SKM-1 (cell line): ENCODE data around the gene CRB1.

Source experiments
- DNase-seq: peaks from one replicate; lab custom pipeline; 2025; ENCODE audit not compliant: unreplicated experiment; lab: John Stamatoyannopoulos, UW

CRB1 gene

DNA sequence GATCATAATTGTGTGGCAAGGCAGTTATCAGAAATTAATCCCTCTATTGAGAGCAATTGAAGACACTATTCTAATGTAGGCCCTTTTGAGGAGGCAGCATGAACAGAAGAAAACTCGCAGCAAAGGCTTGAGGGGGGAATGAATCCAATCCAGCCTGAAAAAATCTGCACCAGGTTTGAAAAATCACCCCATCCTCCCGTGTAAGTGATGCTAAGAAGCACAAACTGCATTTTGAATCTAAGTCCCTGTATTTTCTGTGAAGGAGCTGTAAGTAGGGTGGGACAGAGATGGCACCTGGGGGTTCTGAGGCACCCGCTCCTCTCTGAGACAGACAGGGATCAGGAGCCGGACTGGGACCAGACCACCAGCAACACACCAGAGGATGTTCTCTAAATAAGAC is at the start of gene CRB1:
TSS of gene CRB1 (plus strand) at position 241 of the 400 bp plus-strand sequence. CDS start 161 bp downstream, outside the sequence.
- DNase-seq: no peak

DNA sequence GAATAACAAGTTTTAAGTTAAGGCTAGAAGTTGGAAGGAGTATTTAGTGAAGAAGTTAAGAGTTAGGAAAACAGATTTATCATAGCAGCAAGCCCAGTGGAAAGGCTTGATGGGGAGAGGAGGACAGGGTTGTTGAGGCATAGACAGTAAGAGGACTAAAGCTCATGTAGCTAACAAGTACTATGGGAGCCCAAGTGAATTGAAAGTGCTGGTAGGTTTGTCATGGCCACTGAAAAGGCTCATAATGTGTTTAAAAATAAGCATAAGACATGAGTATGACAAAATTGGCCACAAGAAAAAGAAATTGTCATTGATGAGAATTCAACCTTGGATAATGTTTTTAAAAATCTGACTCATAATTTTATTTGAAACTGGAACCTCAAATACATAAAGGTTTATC is 49.2 kb upstream of the CRB1 start:
- DNase-seq: no peak

DNA sequence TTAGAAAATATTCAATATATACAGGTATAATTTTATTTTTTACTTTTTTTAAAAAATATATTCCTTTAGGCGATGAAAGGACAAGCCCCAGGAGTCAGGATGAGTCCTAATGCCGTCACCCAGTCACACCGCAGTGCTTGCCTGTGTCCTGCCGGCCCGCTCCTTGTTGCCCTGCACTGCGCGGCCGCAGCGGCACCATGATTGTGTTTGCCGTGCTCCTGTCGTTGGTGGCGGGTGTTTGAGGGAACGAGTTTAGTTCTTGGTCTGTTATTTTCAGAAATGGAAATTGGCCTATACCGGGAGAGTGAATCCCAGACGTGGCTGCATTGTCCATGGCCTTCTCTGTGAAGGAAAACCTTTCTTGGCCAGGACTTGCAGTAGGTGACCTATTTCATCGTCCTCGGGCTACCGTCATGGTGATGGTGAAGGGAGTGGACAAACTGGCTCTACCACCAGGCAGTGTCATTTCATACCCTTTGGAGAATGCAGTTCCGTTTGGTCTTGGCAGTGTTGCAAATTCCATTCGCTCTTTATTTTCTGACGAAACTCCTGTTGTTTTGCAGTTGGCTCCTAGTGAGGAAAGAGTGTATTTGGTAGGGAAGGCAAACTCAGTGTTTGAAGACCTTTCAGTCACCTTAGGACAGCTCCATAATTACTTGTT is 45.9 kb upstream of the CRB1 start:
- DNase-seq: no peak

DNA sequence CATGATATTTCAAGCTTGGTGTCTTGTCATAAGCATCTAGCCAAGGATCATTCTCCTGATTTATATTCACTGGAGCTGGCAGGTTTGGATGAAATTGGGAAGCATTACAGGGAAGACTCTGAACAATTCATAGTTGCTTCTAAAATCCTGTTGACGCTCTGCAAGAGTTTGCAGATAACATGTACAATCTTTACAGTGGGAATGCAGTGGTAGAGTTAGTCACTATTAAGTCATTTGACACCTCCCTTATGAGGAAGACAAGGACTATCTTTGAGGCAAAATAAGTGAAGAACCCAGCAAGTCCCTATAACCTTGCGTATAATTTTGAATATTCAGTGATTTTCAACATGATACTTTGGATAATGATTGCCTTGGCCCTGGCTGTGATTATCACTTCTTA is 45.3 kb upstream of the CRB1 start:
- no peak for DNase-seq

DNA sequence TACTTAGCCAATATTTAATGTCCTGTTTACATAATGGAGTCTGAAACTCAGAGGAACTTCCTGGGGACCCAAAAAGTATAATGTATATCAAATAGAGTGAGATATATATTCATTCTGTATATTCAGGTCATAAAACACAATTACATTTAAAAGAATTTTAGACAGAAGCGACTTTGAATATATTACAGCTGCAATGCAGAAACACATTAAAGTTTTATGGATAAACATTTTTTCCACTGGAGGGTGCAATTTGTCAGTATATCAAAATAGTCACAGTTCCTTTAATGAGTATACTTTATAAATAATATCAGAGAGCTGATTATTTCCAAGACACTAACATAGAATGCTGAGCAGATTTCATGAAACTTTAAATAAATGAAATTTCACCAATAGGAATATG is 43.9 kb upstream of the CRB1 start:
- DNase-seq: no peak

DNA sequence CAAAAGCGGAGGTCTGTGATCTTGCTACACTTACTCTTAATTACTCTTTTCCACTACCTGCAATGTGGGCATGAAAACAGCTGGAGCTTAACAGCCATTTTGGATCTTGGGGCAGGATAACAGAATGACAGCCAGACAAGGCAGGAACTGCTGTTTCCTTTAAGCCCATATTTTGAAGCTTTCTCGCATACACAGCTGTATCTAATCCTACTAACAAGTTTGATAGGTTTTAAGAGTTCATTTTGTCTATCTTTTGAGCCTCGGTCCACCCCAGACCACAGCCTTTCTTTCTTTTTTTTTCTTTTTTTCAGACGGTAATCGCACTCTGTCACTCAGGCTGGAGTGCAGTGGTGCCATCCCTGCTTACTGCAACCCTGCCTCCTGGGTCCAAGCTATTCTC is 42.4 kb upstream of the CRB1 start:
- no peak for DNase-seq

DNA sequence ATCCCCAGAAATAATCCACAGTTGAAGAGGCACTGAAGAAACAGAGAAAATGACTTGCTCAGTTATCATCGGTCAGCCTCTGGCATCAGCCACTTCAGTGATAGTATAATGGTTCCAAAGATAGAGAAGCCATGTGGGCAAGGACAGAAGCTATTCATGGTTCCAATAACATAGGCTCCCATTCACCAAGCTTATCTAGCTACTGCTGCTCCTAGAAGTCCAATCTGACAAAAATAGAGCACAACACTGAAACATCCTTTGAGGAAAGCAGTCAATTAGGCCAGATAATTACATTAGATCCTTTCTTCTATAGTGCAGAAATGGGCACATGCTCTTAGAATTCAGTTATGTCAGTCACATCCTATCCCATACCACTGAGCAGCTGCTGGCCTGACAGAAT is 33.5 kb upstream of the CRB1 start:
- no peak for DNase-seq

DNA sequence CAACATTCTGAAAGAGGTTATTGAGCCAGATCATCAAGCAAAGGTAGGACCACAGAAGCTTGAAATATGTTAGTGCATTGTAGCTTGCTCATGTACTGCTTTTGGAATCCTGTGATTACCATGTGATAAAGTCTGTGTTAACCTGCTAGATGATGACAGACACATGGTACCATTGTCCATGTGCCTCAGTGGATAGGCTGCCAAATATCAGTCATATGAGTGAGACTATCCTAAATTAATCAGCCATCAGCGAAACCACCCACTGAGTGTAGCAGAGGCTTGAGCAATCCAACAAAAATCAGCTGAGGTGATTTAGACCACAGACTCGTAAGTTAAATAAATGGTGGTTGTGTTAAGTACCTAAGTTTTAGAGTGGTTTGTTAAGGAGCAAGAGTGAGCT is 32.7 kb upstream of the CRB1 start:
- DNase-seq: no peak

DNA sequence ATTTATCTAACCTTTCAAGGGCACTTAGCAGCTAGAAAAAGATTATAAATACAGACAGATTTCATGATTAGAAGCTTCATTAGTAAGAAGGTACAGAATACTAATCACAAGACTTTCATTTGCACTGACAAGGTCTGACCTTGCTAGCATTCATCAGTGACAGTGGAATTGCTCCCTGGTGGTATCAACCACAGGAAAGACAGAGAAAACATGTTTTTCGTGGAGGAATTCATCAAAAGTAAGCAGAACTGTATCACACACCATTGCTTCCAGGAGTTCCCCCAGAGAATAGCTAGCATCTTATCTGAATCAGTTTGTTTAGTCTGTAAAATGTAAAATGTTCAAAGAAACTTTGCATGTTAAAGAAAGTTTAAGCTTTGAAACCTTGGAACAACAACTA is 20.6 kb upstream of the CRB1 start:
- no peak for DNase-seq

DNA sequence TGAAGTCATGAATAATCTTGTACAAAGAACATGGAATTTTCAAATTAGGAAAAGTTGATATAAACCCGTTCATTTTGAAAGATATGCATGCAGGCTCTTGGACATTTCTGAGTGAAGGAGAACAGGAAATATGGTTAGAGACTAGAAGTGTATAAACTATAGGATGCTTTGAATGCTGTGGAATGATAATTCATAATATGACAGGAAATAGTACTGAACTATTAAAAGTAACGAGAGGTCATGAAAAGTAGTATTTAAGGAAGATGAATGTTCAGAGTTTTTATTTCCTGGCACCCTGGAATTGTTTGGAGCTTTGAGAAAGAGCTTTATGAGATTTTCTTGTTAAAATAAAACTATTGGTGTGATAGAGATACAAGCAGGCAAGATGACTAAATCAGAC is 18.7 kb upstream of the CRB1 start:
- DNase-seq: no peak

DNA sequence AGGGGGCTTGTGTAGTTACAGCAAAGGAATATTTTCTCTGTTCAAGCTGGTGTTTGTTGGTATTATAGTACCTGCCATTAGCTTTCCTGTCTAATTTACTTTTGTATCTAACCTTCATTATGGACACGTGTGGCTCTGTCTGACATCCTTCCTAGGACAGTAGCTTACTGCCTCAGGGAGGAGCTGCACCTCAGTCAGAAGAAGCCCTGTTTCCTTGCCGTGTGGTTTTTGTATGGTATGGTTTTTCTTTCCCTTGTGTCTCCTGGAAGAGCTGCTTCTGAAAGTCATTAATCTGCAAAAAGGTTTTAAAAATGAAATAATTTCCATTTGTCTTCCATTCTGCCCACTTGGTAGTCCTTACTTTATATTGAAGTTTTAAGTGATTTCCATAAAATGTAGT is 17.4 kb upstream of the CRB1 start:
- DNase-seq: no peak

DNA sequence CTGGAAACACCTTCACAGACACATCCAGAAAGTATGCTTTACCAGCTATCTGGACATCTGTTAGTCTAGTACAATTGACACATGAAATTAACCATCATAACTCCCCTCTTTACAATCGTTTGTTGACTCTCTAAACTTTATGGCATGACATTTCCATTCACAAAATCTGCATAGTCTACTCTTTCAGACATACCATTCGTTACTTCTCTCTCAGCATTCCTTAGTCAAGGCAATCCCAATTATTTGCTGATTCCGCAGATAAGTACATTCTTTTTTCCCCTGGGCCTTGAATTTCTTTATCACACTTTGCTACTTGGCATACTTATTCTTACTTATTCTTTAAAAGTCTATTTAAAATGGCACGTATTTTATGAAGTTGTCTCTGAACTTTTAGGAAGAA is 15.1 kb upstream of the CRB1 start:
- no peak for DNase-seq

DNA sequence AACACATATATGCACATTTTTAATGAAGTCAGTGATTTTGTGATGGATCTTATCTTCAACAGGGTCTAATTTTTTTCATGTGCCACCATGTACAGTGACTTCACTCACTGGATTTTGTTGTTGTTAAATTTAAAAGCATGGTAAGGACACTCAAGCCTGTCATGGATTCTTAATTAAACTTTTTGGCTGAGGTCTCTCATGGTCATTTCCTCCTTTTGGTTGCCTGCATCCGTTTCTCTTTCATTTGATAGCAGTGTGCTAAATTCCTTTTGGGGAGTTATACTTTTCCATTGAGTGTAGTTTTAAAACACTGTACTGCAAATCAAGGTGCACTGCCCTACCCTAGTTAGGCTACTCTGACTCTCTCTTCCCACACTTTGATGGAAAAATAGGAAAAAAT is 13.2 kb upstream of the CRB1 start:
- no peak for DNase-seq

DNA sequence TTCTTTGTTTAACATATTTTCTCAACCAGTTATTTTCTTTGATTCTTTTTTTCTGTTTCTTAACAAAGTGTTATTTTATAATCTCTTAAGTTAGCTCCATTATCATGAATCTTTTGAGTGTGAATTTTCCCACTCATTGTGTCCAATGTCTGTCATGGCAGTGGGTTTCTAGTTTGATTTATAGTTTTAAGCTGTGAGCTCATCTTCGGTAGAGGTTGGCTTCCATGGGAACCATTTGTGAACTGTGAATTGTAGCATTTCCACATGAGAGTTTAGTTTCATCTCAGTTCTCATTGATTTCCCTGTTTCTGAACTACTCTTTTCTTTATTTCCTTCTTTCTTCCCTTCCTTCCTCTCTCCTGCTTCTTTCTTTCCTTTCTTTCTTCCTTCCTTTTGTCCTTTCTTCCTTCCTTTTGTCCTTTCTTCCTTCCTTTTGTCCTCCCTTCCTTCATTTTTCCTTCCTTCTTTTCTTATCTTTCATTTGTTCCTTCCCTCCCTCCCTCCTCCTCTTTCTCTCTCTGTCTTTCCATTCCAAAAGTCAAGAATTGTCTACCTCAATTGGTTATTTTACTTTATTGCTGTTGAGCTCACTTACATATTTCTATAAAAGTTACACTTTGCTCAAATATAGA is 3.0 kb upstream of the CRB1 start:
- no peak for DNase-seq

DNA sequence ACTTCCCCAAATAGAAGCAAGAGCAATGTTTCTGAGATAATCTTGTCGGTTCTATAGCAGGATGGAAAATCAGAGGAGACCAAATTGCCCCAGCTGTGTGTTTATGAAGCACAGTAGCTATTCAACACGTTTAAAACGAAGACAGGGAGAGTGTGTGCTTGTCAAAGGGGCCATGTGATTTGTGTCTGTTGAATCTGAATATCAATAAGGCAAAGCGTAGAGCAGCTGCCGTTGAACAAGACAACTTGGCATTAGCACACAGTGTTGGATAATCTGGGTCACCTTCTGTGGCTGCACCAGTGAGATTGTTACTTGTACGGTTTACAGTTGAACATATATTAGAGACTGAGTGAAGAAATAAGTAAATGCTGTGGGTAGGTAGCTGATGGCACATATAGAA is 1.0 kb downstream of the CRB1 start:
- no peak for DNase-seq

DNA sequence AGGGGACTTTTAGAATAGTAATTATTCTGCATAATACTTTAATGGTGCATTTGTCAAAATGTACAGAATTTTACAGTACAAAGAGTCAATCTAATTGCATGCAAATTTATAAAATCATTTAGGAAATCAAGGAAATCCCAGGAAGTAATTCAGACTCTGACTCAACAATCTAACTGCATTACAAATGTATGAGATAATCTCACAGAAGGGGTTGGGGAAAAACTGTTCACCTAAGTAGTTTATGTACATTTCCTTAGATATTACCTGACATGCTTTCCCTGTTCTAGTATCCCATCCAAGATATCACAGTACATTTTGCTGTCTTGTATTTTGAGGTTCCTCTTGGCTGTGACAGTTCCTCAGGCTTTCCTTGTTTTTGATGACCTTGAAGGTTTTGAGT is 4.7 kb downstream of the CRB1 start:
- no peak for DNase-seq

DNA sequence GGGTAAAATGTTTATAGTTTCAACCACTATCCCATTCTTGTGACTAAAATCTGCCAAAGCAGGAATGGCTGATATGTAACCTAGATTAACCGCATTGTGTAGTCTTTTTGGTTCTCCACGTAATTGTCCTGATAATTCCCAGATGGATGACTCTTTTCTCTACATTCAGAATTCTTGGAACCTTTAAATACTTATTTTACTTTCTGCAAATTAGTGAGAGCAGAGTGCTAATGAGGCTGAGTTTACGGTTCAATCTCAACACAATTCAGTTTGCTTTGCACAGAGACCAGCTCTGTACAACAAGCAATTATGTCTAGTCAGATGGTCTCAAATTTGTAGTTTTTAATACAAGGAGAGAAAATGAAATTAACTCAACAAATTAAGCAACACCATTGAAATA is 9.1 kb downstream of the CRB1 start:
- no peak for DNase-seq

DNA sequence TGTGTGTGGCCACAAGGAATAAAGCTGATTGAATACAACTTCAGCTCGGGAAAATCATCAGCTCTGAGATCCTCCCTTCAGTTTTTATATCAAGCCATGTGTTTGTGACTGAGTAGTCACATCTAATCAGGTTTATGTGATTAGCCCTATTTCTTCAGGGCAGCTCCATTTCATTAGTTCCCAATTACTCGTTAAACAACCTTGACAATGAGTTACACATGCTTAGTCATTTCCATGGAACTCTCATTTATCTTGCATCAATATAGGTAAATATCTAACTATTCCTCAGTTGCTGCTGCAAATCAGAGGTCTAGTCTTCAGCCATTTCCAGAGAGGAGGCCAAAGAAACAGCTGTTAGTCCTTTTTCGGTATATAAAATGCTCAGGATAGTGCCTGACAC is 16.3 kb downstream of the CRB1 start:
- no peak for DNase-seq

DNA sequence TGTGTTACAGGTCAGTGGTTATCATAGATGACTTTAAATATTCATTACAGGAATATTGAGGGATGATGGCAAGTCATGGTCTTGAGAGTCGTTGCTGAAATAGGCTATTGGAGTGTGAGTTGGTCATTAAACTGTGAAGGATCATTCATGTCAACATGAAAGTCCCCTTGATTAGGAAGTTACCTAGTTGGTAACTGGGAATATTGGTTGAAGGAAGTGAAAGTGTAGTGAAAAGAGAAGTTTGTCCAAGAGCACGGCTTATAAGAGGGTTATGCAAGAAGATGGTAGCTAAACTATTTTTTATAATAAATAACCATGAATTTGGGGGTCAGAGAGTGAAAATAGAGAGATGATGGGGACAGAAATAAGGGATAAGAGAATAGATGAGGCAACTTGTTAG is 16.9 kb downstream of the CRB1 start:
- DNase-seq: no peak

DNA sequence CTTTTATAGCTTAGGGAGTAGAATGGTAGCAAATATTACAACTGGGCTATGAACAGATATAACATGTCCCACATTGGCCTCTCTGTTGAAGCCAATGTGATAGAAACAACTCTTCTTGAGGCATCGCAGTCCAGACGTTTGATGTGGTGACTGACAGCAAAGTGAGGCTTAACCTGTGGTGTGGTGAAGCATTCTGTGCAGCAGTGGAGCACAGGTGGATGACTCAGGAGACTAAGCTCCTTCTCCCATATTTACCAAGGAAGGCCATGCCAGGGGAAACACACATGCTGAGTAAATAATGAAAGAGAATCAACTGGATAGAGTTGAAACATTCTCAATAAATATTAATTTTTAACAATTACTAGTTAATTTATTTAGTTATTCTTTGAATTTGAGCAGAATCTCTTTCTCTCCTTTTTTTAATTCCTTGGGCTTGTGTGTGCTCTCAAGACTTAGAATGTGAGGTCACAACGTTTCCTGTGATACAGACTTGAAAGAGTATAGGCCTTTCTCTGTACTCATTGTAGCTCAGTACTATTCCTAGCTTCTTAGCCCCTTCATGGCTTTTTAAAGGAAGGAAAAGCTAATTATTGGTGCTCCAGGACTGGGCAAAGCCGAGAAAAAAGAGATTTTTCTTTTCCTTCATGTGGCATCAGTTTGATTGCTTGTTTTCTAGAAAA is 17.6 kb downstream of the CRB1 start:
- DNase-seq: no peak

DNA sequence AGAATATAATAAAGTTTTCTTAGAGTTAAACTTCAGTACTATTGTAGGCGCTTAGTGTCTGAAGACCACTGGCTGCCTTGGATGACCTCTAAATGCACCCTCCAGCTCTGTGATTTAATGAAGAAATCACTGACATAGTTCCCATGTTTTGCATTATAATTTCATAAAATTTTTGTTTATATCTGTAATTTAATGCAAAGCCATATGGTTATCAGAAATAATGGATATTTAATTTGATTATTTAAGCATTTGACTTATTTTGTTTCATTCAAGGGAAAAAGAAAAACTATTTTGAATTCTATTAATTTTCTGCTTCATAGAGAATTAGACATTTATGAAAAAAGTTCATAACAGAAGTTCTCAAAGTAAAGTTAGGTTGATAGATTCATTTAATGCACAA is 18.6 kb downstream of the CRB1 start:
- no peak for DNase-seq

DNA sequence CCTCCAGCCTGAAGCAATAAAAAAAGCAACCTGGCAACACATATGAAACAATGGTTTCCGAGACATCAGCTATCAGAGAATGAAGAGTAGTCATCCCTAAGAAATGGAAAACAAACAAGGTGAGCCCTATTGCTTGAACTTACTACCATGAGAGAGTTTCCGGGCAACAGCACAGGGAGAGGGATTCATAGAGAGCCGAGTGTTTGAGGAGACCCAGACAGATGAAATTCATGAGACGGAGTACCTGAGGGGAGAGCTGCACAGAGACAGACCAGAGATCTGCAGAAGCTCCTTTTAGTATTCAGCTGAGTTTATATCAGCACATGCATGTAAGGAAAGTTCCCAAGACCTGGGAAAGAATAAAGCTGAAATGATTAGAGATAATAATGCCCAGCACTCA is 19.8 kb downstream of the CRB1 start:
- no peak for DNase-seq

DNA sequence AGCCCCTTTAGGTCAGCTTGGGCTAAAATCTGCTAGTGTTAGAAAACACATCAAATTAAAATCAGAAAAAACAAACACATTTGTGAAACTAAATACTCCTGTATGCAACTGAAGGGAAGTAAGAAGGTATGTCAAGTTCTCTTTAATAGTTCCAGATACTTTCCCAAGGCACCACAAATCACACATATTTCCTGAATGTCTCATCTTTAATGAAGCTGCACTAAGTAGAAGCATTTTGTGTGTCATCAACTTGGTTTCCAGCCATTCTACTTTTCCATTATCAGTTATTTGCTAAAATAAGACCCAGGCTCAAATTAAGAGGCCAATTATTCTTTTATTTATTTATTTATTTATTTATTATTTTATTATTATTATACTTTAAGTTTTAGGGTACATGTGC is 34.7 kb downstream of the CRB1 start:
- no peak for DNase-seq
